ENCODE data around the gene GLRA3. TPM values are rescaled to one million over a fixed set of nuclear protein-coding genes. Genes with fewer than 3 reads are reported as not detected.

The GLRA3 gene
- total RNA-seq, 1 donor from 2014 or later, result not detected

DNA sequence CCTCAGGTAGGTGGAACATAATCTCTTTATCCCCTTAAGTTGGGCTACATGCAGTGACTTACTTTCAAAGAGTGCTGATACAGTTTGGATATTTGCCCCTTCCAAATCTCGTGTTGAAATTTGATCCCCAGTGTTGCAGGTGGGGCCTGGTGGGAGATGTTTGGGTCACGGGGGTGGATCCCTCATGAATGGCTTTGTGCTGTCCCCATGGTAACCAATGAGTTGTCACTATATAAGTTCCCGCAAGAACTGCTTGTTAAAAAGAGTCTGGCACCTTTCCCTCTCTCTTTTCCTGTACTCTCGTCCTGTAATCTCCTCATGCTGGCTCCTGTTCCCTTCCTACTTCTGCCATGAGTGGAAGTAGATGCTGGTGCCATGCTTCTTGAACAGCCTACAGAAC, 71.3 kb downstream of the GLRA3 start:
- H3F3A ChIP-seq (ENCODE audit: low read depth), result no peaks in the 10 kb centered on the region
- H3K27ac Mint-ChIP-seq, result peak overlapping the region; percentile 94
- H3K36me3 ChIP-seq, result no peaks in the 10 kb centered on the region

DNA sequence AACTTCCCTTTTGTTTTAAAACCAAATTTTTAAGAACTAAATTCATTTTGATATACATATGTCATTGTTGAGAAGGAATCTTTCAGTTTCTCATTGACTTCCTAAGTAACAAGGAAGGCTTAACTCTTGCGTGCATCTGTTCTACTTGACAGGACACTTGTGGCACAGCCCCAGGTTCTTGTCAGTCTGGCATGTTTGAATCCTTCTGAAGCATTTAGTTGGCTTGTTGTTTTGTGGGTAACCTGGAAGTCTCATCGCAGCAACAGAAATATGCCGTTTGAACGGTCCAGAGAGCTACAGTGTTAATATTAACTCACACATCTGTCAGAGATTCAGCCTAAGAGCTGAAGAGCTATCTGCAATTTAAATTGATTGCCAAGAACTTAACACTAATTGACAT, 76.0 kb downstream of the GLRA3 start:
- Mint-ChIP-seq H3K4me3 (no peak overlapping the region), H3K36me3 (no peaks in the 10 kb centered on the region), H3K27me3 (ENCODE audit: insufficient read depth, low read depth) (no peaks in the 10 kb centered on the region), H3K9me3 (no peaks in the 10 kb centered on the region), H3K27ac (no peak overlapping the region), H3K4me1 (peaks cover 5% of the 10 kb centered on the region)
- no peaks in the 10 kb centered on the region for H3K27me3 ChIP-seq
- H3K9ac ChIP-seq, result no peak overlapping the region
- H3F3A ChIP-seq (ENCODE audit: low read depth), result no peaks in the 10 kb centered on the region
- no peak overlapping the region for H3K4me3 ChIP-seq
- H4K20me1 ChIP-seq (ENCODE audit: low read depth), result no peaks in the 10 kb centered on the region
- H3K79me2 ChIP-seq (ENCODE audit: low read depth), result no peaks in the 10 kb centered on the region
- H3K27ac ChIP-seq, result no peak overlapping the region
- no peaks in the 10 kb centered on the region for H3K36me3 ChIP-seq
- TF ChIP-seq CTCF (IDR thresholded peaks at IDR 0.05), result no peak
- no peak for TF ChIP-seq EZH2phosphoT487 (IDR thresholded peaks at IDR 0.05)
- TF ChIP-seq EZH2 (IDR thresholded peaks at IDR 0.05), result no peak
- H3K4me1 ChIP-seq, result no peaks in the 10 kb centered on the region
- H2AFZ ChIP-seq (replicated peaks), result no peak overlapping the region
- no peaks in the 10 kb centered on the region for H3K9me3 ChIP-seq (ENCODE audit: low read depth)
- H3K4me2 ChIP-seq, result no peak overlapping the region
- no peak for DNase-seq (ENCODE audit: low spot score)

More for the DNA sequence above, 71.3 kb downstream of the GLRA3 start:
- TF ChIP-seq EZH2 (IDR thresholded peaks at IDR 0.05) (no peak), CTCF (IDR thresholded peaks at IDR 0.05) (no peak), EZH2phosphoT487 (IDR thresholded peaks at IDR 0.05) (no peak)
- Histone ChIP-seq H2AFZ (replicated peaks) (no peak overlapping the region), H3K79me2 (ENCODE audit: low read depth) (no peaks in the 10 kb centered on the region), H3K9ac (no peak overlapping the region), H3K27me3 (no peaks in the 10 kb centered on the region), H3K4me3 (no peak overlapping the region), H4K20me1 (ENCODE audit: low read depth) (no peaks in the 10 kb centered on the region), H3K4me1 (no peaks in the 10 kb centered on the region), H3K9me3 (ENCODE audit: low read depth) (no peaks in the 10 kb centered on the region), H3K4me2 (peak overlapping the region; percentile 23), H3K27ac (no peak overlapping the region)
- DNase-seq (ENCODE audit: low spot score), result peak; percentile 46
- Mint-ChIP-seq H3K36me3 (no peaks in the 10 kb centered on the region), H3K4me3 (no peak overlapping the region), H3K9me3 (no peaks in the 10 kb centered on the region), H3K27me3 (ENCODE audit: insufficient read depth, low read depth) (no peaks in the 10 kb centered on the region), H3K4me1 (peaks cover 6% of the 10 kb centered on the region)

GRCh38 chr4:174752026-174752425, 77.0 kb downstream of the GLRA3 start:
- Histone ChIP-seq H3F3A (ENCODE audit: low read depth) (no peaks in the 10 kb centered on the region), H3K27me3 (no peaks in the 10 kb centered on the region), H3K4me2 (no peak overlapping the region), H4K20me1 (ENCODE audit: low read depth) (no peaks in the 10 kb centered on the region), H3K4me1 (no peaks in the 10 kb centered on the region), H3K9me3 (ENCODE audit: low read depth) (no peaks in the 10 kb centered on the region), H3K27ac (no peak overlapping the region), H3K36me3 (no peaks in the 10 kb centered on the region), H3K79me2 (ENCODE audit: low read depth) (no peaks in the 10 kb centered on the region), H2AFZ (replicated peaks) (no peak overlapping the region), H3K9ac (no peak overlapping the region), H3K4me3 (no peak overlapping the region)
- Mint-ChIP-seq H3K27ac (no peak overlapping the region), H3K9me3 (no peaks in the 10 kb centered on the region), H3K4me1 (no peaks in the 10 kb centered on the region), H3K36me3 (no peaks in the 10 kb centered on the region), H3K27me3 (ENCODE audit: insufficient read depth, low read depth) (no peaks in the 10 kb centered on the region), H3K4me3 (no peak overlapping the region)
- no peak for TF ChIP-seq EZH2phosphoT487 (IDR thresholded peaks at IDR 0.05)
- TF ChIP-seq CTCF (IDR thresholded peaks at IDR 0.05), result no peak
- no peak for TF ChIP-seq EZH2 (IDR thresholded peaks at IDR 0.05)
- no peak for DNase-seq (ENCODE audit: low spot score)

Measured in neural progenitor cell (in vitro differentiated cells).